Measurements from ENCODE around the gene VPS9D1. TPM values are rescaled to one million over a fixed set of nuclear protein-coding genes. Genes with fewer than 3 reads are reported as not detected.

VPS9D1 gene
- total RNA-seq, 1 donor from 2014 or later: 12.6 TPM

DNA sequence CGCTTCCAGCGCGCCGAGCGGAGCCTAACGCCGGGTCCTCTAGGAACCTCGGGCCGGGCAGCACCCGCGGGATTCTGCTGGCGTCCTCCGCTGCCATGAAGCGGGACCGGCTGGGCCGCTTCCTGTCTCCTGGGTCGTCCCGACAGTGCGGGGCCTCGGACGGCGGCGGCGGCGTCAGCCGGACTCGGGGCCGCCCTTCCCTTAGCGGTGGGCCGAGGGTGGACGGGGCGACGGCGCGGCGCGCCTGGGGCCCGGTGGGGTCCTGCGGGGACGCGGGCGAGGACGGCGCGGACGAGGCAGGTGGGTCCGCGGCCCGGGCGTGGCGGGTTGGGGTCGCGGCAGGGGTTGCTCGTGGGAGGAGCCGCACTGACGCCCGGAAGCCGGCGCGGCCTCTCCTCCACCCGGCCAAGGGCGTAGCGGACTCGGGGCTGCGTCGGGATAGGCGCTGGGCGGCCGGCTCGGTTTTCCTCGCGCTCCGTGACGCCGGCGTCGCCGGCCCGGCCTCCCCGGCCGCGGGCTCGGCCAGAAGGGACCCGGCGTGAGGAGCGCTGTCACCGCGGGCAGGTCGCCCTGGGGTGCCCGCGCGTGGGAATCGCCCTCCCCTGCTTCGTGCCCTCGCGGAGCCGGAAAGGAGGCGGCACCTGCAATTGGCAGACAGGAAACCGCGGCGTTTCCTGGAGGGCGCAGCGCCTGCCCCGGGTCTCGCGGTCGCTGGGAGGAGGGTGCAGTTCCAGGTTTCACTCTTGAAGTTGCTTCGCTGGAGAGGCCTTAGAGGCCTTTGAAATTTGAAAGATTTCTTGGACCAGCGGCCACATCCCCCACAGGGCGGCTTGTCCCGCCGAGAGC, 1.1 kb upstream of the VPS9D1 start:
- peak; percentile 69 for DNase-seq
- H3K9me3 ChIP-seq (replicated peaks): no peaks in the 10 kb centered on the region
- intact Hi-C loops (cut with micrococcal nuclease): no loop called here
- peak overlapping the region; percentile 100 for H3K27ac ChIP-seq (replicated peaks)
- TF ChIP-seq, protein P1, sequence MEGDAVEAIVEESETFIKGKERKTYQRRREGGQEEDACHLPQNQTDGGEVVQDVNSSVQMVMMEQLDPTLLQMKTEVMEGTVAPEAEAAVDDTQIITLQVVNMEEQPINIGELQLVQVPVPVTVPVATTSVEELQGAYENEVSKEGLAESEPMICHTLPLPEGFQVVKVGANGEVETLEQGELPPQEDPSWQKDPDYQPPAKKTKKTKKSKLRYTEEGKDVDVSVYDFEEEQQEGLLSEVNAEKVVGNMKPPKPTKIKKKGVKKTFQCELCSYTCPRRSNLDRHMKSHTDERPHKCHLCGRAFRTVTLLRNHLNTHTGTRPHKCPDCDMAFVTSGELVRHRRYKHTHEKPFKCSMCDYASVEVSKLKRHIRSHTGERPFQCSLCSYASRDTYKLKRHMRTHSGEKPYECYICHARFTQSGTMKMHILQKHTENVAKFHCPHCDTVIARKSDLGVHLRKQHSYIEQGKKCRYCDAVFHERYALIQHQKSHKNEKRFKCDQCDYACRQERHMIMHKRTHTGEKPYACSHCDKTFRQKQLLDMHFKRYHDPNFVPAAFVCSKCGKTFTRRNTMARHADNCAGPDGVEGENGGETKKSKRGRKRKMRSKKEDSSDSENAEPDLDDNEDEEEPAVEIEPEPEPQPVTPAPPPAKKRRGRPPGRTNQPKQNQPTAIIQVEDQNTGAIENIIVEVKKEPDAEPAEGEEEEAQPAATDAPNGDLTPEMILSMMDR (IDR thresholded peaks at IDR 0.05; ENCODE audit: borderline replicate concordance): no peak
- H3K4me3 ChIP-seq: peak overlapping the region; percentile 83
- no peaks in the 10 kb centered on the region for H3K27me3 ChIP-seq (ENCODE audit: low read depth)
- peaks cover 55% of the 10 kb centered on the region for H3K4me1 ChIP-seq
- H3K36me3 ChIP-seq: peaks cover 31% of the 10 kb centered on the region

GRCh38 chr16:89720551-89720812, 216 bp downstream of the VPS9D1 start:
- Histone ChIP-seq H3K4me3 (peak overlapping the region; percentile 83), H3K4me1 (peaks cover 55% of the 10 kb centered on the region), H3K9me3 (replicated peaks) (no peaks in the 10 kb centered on the region), H3K27ac (replicated peaks) (peak overlapping the region; percentile 100), H3K36me3 (peaks cover 20% of the 10 kb centered on the region), H3K27me3 (ENCODE audit: low read depth) (no peaks in the 10 kb centered on the region)
- peak; percentile 62 for DNase-seq
- intact Hi-C loops (cut with micrococcal nuclease): no loop called here
- TF ChIP-seq, protein P1 (IDR thresholded peaks at IDR 0.05; ENCODE audit: borderline replicate concordance): no peak

- Histone ChIP-seq H3K4me1 (peaks cover 32% of the 10 kb centered on the region), H3K36me3 (peaks cover under 1% of the 10 kb centered on the region), H3K4me3 (no peak overlapping the region), H3K27me3 (ENCODE audit: low read depth) (peaks cover 5% of the 10 kb centered on the region), H3K9me3 (replicated peaks) (no peaks in the 10 kb centered on the region), H3K27ac (replicated peaks) (no peak overlapping the region)
- TF ChIP-seq, protein P1 (IDR thresholded peaks at IDR 0.05; ENCODE audit: borderline replicate concordance): no peak
- no peak for DNase-seq
- intact Hi-C loops (cut with micrococcal nuclease): no loop called here
Observed at GRCh38 chr16:89717688-89718505, 2.8 kb downstream of the VPS9D1 start.

- DNase-seq: no peak
- Histone ChIP-seq H3K4me3 (no peak overlapping the region), H3K27me3 (ENCODE audit: low read depth) (peaks cover 13% of the 10 kb centered on the region), H3K4me1 (peaks cover 27% of the 10 kb centered on the region), H3K27ac (replicated peaks) (no peak overlapping the region), H3K36me3 (no peaks in the 10 kb centered on the region), H3K9me3 (replicated peaks) (no peaks in the 10 kb centered on the region)
- TF ChIP-seq, protein P1 (IDR thresholded peaks at IDR 0.05; ENCODE audit: borderline replicate concordance): no peak
- intact Hi-C loops (cut with micrococcal nuclease): no loop called here
Observed at GRCh38 chr16:89716916-89717687, 3.6 kb downstream of the VPS9D1 start.

DNA sequence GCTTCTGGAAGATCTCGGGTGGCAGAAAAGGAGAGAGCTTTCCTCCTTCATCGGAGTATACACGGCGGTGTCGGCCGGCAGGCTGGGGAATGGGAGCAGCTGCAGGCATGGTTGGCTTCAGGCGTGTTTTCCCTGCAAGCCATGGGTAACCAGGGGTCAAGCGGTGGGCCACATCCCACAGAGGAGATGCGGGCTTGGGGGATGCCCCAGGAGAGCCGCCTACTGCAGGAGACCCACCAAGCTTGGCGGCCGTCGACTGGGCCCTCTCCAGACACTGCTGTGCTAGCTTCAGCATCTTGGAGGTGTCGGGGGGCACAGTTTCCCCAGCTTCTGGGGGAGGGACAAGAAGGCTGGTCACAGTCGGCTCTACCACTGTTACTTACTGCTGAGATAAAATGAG, 4.2 kb downstream of the VPS9D1 start:
- no peak for DNase-seq
- H3K27ac ChIP-seq (replicated peaks): no peak overlapping the region
- H3K36me3 ChIP-seq: no peaks in the 10 kb centered on the region
- H3K4me1 ChIP-seq: peaks cover 27% of the 10 kb centered on the region
- H3K4me3 ChIP-seq: no peak overlapping the region
- no peaks in the 10 kb centered on the region for H3K9me3 ChIP-seq (replicated peaks)
- peaks cover 17% of the 10 kb centered on the region for H3K27me3 ChIP-seq (ENCODE audit: low read depth)
- TF ChIP-seq, protein P1 (IDR thresholded peaks at IDR 0.05; ENCODE audit: borderline replicate concordance): no peak
- intact Hi-C loops (cut with micrococcal nuclease): no loop called here

Measured in left ventricle myocardium inferior (tissue), 1 donor.